Neural progenitor cell (in vitro differentiated cells): ENCODE data around the gene CREB3L2. TPM values are rescaled to one million over a fixed set of nuclear protein-coding genes. Genes with fewer than 3 reads are reported as not detected.

Source experiments
- DNase-seq: peaks from one replicate; pipeline ENCODE4 v3.0.0-alpha.2; 2016; ENCODE audit warnings: low spot score
- H2AFZ ChIP-seq: fragments of 200-600 bp; sonication (generic); replicated peaks from 2 replicates; pipeline ENCODE4 v1.6.1; 2016; ENCODE audit warnings: antibody characterized with exemption
- H3F3A ChIP-seq: fragments of 200-600 bp; sonication (generic); 2 replicates; pipeline ENCODE4 v1.6.1; 2016; ENCODE audit warnings: antibody characterized with exemption, low read depth
- H3K27ac ChIP-seq: fragments of 200-600 bp; sonication (generic); 2 replicates; pipeline ENCODE4 v1.5.1; 2016; ENCODE audit warnings: mild to moderate bottlenecking
- H3K27me3 ChIP-seq: fragments of 200-600 bp; sonication (generic); 2 replicates; pipeline ENCODE4 v1.6.1; 2016; ENCODE audit warnings: mild to moderate bottlenecking, moderate library complexity
- H3K36me3 ChIP-seq: fragments of 200-600 bp; sonication (generic); 2 replicates; pipeline ENCODE4 v1.5.1; 2016
- H3K4me1 ChIP-seq: fragments of 200-600 bp; sonication (generic); 2 replicates; pipeline ENCODE4 v1.6.1; 2016; ENCODE audit warnings: mixed run types
- H3K4me2 ChIP-seq: fragments of 200-600 bp; sonication (generic); 2 replicates; pipeline ENCODE4 v1.6.1; 2016
- H3K4me3 ChIP-seq: fragments of 200-600 bp; sonication (generic); 2 replicates; pipeline ENCODE4 v1.5.1; 2016
- H3K79me2 ChIP-seq: fragments of 200-600 bp; sonication (generic); 2 replicates; pipeline ENCODE4 v1.6.1; 2016; ENCODE audit warnings: low read depth
- H3K9ac ChIP-seq: fragments of 200-600 bp; sonication (generic); 2 replicates; pipeline ENCODE4 v1.6.1; 2016
- H3K9me3 ChIP-seq: fragments of 200-600 bp; sonication (generic); 2 replicates; pipeline ENCODE4 v1.5.1; 2016; ENCODE audit warnings: low read depth
- H4K20me1 ChIP-seq: fragments of 200-600 bp; sonication (generic); 2 replicates; pipeline ENCODE4 v1.6.1; 2016; ENCODE audit warnings: low read depth
- H3K27ac Mint-ChIP-seq: 3 replicates; pipeline ENCODE4 v1.8.0; 2021; ENCODE audit warnings: mixed read lengths
- H3K27me3 Mint-ChIP-seq: 2 replicates; pipeline ENCODE4 v1.8.0; 2022; ENCODE audit warnings: low read depth, mild to moderate bottlenecking, inconsistent platforms, moderate library complexity, mixed read lengths; ENCODE audit not compliant: insufficient read depth
- H3K36me3 Mint-ChIP-seq: 3 replicates; pipeline ENCODE4 v1.8.0; 2021; ENCODE audit warnings: mixed read lengths
- H3K4me1 Mint-ChIP-seq: 3 replicates; pipeline ENCODE4 v1.8.0; 2021; ENCODE audit warnings: mixed read lengths
- H3K4me3 Mint-ChIP-seq: 3 replicates; pipeline ENCODE4 v1.8.0; 2021; ENCODE audit warnings: mild to moderate bottlenecking, moderate library complexity, mixed read lengths
- H3K9me3 Mint-ChIP-seq: 3 replicates; pipeline ENCODE4 v1.8.0; 2020; ENCODE audit warnings: mixed read lengths
- CTCF ChIP-seq: fragments of 200-600 bp; sonication (generic); IDR thresholded peaks from 2 replicates; pipeline ENCODE4 v1.5.1; 2017; ENCODE audit warnings: antibody characterized with exemption, mild to moderate bottlenecking
- EZH2 ChIP-seq: fragments of 200-600 bp; sonication (generic); IDR thresholded peaks from 2 replicates; pipeline ENCODE4 v1.6.1; 2017; ENCODE audit warnings: antibody characterized with exemption, mild to moderate bottlenecking, moderate library complexity
- EZH2phosphoT487 ChIP-seq: fragments of 200-600 bp; sonication (generic); IDR thresholded peaks from 2 replicates; pipeline ENCODE4 v1.6.1; 2017; ENCODE audit warnings: antibody characterized with exemption
- total RNA-seq: library from RNA; depleted of rRNA; stranded (reverse); fragments of >200 nt; gene quantifications from 2 replicates; pipeline ENCODE4 v1.2.3, GENCODE V29; 2015; ENCODE audit warnings: low replicate concordance

The CREB3L2 gene
- total RNA-seq, 1 donor from 2014 or later: 9.9 TPM

- H3K4me3 Mint-ChIP-seq: no peak overlapping the region
- H3K4me1 Mint-ChIP-seq: peaks cover 11% of the 10 kb centered on the region
- TF ChIP-seq EZH2phosphoT487 (no peak), CTCF (no peak), EZH2 (no peak)
- no peak overlapping the region for H3K27ac Mint-ChIP-seq
- no peak for DNase-seq
- H3K9ac ChIP-seq: no peak overlapping the region
- peaks cover 18% of the 10 kb centered on the region for H3K36me3 Mint-ChIP-seq
- peaks cover 16% of the 10 kb centered on the region for H3K4me1 ChIP-seq
- H3K9me3 Mint-ChIP-seq: peaks cover 5% of the 10 kb centered on the region
- no peak overlapping the region for H3K27ac ChIP-seq
- peaks cover 5% of the 10 kb centered on the region for H3K27me3 Mint-ChIP-seq
- H3F3A ChIP-seq: no peaks in the 10 kb centered on the region
- H3K9me3 ChIP-seq: no peaks in the 10 kb centered on the region
- no peaks in the 10 kb centered on the region for H3K27me3 ChIP-seq
- H3K4me2 ChIP-seq: no peak overlapping the region
- no peak overlapping the region for H3K4me3 ChIP-seq
- no peak overlapping the region for H2AFZ ChIP-seq
- no peaks in the 10 kb centered on the region for H4K20me1 ChIP-seq
- H3K36me3 ChIP-seq: no peaks in the 10 kb centered on the region
- H3K79me2 ChIP-seq: peaks cover 3% of the 10 kb centered on the region
These were observed 58.7 kb downstream of the CREB3L2 start for GRCh38 chr7:137943132-137943551.

GRCh38 chr7:137942484-137943115, 59.3 kb downstream of the CREB3L2 start:
- Histone ChIP-seq H3K9ac (no peak overlapping the region), H3K4me3 (no peak overlapping the region), H3K27me3 (no peaks in the 10 kb centered on the region), H3K79me2 (peaks cover 3% of the 10 kb centered on the region), H3K27ac (no peak overlapping the region), H2AFZ (no peak overlapping the region), H3F3A (no peaks in the 10 kb centered on the region), H3K36me3 (no peaks in the 10 kb centered on the region), H3K4me2 (no peak overlapping the region), H3K4me1 (peaks cover 16% of the 10 kb centered on the region), H3K9me3 (no peaks in the 10 kb centered on the region), H4K20me1 (no peaks in the 10 kb centered on the region)
- Mint-ChIP-seq H3K4me3 (no peak overlapping the region), H3K9me3 (peaks cover 5% of the 10 kb centered on the region), H3K4me1 (peaks cover 11% of the 10 kb centered on the region), H3K27ac (no peak overlapping the region), H3K36me3 (peaks cover 21% of the 10 kb centered on the region), H3K27me3 (peaks cover 5% of the 10 kb centered on the region)
- no peak for DNase-seq
- TF ChIP-seq EZH2phosphoT487: no peak
- no peak for TF ChIP-seq CTCF
- TF ChIP-seq EZH2: no peak

- H3K4me3 Mint-ChIP-seq: no peak overlapping the region
- no peak for DNase-seq
- no peaks in the 10 kb centered on the region for H3K27me3 ChIP-seq
- peaks cover 3% of the 10 kb centered on the region for H3K79me2 ChIP-seq
- no peak overlapping the region for H3K4me3 ChIP-seq
- H3K9ac ChIP-seq: no peak overlapping the region
- H3K4me2 ChIP-seq: no peak overlapping the region
- H3K4me1 ChIP-seq: peaks cover 30% of the 10 kb centered on the region
- no peak overlapping the region for H2AFZ ChIP-seq
- H3K27ac ChIP-seq: no peak overlapping the region
- H3K9me3 ChIP-seq: no peaks in the 10 kb centered on the region
- peaks cover 4% of the 10 kb centered on the region for H3K27me3 Mint-ChIP-seq
- no peak for TF ChIP-seq EZH2phosphoT487
- TF ChIP-seq EZH2: no peak
- no peak for TF ChIP-seq CTCF
- no peak overlapping the region for H3K27ac Mint-ChIP-seq
- H3K4me1 Mint-ChIP-seq: peaks cover 17% of the 10 kb centered on the region
- no peaks in the 10 kb centered on the region for H4K20me1 ChIP-seq
- no peaks in the 10 kb centered on the region for H3K36me3 ChIP-seq
- H3K36me3 Mint-ChIP-seq: peaks cover 14% of the 10 kb centered on the region
- H3F3A ChIP-seq: no peaks in the 10 kb centered on the region
- H3K9me3 Mint-ChIP-seq: peaks cover 5% of the 10 kb centered on the region
These were observed 61.0 kb downstream of the CREB3L2 start for GRCh38 chr7:137940656-137941518.
